Activated CD4-positive, alpha-beta T cell treated with anti-CD3 and anti-CD28 coated beads, Interleukin-10, Interleukin-2, amounts not matched to agents 100 ng/mL and 50 ng/mL, durations not matched to agents 16 hours and 8 hours (primary cell): Measurements from ENCODE around the gene TSPEAR.

Source experiments
- DNase-seq: peaks from one replicate; pipeline ENCODE4 v3.0.0-alpha.2; 2020

The TSPEAR gene

DNA sequence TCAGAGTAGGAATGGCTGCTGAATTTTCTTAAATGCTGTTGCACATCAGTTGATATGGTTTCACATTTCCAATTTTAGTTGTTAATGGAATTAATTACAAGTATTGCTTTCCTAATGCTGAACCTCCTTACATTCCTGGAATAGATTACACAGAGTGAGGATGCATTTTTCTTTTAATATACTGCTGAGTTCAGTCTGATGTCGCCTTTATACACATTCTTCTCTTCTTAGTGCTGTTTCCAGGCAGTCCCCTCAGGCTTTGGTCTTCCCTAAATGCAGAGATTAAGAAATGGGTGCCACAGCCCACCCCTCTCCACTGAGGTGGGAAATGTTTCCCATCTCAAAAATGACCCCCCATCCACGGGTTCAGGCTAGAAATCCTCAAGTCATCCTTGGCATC, 6.7 kb upstream of the TSPEAR start:
- DNase-seq = no peak

- DNase-seq = no peak
Observed at GRCh38 chr21:44716984-44717383, 5.6 kb upstream of the TSPEAR start.

DNA sequence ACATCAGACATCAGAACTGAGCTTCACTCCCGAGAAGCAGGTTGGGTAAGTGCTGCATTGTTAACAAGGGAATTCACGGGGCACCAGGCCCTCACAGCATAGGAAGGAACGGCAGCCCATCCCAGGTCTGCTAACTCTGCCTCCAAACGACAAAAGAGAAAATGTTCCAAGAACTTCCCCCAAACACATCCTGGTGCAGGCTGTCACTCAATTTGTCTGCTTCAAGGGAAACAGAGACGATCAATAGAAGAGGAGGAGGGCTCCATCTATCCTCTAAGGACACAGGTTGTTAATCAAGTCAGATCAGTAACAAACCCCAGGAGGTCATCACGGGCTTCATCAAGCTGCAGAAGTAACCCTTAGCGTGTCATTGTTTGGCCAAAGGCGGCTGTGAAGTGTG, 3.5 kb upstream of the TSPEAR start:
- DNase-seq = no peak

DNA sequence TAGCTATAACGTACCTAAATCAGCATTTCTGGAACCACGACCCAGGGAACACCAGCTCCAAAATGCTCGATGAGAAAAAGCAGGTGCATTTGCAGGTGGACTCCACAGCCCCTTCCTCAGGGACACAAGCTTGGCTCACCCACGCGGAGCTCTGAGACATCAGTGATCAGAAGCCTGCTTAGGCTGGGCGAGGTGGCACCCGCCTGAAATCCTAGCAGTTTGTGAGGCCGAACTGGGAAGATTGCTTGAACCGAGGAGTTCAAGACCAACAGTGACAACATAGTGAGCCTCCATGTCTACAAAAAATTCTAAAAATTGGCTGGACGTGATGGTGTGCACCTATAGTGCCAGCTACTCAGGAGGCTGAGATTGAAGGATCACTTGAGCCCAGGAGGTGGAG, 2.5 kb upstream of the TSPEAR start:
- DNase-seq = no peak

DNA sequence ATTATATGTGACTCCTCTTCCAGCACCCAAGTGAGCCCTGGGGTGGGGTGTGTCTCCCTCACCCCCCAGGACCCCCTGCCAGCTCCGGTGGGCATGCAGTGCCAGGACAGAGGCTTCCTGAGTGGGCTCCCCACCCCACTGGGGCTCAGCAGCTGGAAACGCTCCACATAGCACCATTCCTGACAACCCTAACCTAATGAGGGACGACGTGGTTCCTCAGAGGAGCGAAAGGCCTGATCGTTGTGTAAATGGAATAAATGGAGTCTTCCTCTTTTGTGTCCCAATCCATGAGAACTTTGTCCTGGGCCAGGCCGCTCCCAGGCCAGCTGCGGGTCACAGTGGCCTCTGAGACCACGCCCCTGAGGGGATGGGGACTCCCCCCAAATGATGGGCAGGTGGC, 1.8 kb upstream of the TSPEAR start:
- DNase-seq = no peak

DNA sequence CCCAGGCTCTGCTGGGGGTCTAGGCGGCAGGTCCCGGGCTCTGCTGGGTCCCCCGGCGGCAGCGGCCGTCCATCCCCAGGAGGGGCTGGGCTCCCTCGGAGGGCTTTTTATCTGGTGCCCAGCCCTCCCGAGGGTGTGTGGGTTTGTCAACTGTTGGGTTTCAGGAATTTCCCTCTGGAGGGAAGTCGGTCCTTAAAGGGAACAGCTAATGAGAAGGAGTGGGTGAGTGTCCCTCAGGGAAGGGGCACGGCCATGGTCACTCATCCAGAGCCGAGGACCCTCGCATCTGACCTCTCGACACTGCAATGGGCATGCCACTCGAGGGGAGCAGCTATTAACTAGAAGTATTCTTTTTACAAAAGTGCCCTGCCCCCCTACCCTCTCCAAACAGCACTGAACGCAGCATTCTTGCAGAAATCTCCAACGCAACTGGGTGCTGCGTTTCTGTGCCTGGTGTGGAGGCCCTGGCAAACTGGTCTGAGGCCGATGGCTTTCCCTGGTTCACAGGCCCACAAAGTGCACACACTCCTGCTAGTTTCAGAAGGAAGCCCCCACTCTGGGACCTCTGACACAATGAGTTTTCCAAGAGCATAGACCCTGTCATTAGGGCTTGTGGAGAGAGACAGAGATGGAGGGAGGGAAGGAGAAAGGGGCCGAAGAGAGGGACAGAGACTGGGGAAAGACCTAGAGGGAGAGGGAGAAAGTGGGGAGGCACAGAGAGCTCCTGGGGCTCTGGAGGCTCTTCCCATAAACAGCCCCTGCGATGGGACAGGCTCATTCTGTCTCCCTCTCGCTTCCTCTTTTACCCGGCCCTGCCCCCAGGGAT, 1.0 kb upstream of the TSPEAR start:
- DNase-seq = no peak

DNA sequence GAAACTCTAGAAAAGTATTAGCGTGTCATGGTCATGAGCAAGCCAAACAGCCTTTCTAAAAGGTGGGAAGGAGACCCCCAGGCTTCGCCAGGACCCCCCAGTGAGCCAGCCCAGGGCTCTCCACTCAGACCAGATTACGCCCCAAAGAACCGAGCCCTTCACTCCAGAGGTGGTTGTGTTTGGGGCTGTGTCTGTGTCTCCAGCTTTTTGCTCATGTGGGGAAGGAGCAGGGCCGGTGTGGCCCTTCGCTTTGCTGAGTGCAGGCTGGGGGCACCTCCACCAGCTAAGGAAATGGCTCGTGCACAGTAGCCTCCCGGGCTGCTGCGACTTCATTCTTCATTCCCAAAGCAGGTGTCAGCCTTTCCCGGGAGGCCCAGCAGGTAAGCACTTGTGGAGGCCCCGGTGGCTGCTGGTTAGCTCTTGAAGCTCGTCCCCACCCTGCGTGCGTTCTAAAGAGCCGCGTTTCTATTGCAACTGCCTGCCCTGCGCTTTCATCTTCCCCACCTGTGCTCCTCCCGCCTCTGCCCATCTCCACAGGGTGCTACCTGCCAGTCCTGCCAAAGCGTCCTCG, 531 bp downstream of the TSPEAR start:
- DNase-seq = no peak

DNA sequence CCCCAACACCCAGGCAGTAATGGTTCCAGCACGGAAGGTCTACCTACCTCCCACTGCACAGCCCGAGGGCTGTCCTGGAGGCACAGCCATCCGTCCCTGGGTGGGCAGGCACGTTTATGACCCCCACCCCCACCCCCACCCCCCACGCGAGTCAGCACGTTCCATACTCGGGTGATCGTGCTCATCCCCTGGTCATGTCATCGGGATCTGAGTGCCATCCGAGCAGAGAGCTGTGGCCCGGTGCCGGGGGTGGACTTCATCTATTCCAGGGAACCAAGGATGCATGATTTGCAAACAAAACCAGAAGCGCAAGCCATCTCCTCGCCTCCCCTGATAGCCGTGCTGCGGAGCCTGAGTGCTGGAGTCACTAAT, 1.1 kb downstream of the TSPEAR start:
- DNase-seq = no peak

- DNase-seq = no peak
Observed at GRCh38 chr21:44709426-44710293, 1.7 kb downstream of the TSPEAR start.

DNA sequence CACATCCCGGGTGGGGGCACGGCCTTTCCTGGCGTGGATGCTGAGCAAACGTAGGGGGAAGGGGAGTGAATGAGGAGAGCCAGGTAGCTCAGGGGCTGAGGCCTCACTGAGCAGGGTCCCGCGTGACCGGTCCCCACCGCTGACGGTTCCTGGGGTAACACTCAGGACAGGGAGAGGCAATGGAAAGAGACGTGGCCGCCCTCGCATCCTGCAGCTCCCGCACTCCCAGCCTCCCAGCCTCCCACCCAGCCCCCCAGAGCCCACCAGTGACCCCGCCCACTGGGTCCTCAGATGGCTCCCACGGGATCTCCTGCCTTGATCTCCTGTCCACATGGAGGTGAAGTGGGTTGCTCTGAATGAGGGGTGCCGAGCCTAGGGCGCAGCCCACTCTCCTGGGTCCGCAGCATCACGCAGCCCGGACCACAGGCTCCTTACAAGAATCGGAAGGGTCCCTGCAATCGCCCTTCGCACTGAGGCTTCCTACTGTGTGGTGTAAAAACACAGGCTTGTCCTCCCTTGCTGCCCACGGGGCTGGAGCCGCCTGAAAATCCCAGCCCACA, 2.4 kb downstream of the TSPEAR start:
- no peak for DNase-seq

- no peak for DNase-seq
Observed at GRCh38 chr21:44708213-44708865, 3.0 kb downstream of the TSPEAR start.

DNA sequence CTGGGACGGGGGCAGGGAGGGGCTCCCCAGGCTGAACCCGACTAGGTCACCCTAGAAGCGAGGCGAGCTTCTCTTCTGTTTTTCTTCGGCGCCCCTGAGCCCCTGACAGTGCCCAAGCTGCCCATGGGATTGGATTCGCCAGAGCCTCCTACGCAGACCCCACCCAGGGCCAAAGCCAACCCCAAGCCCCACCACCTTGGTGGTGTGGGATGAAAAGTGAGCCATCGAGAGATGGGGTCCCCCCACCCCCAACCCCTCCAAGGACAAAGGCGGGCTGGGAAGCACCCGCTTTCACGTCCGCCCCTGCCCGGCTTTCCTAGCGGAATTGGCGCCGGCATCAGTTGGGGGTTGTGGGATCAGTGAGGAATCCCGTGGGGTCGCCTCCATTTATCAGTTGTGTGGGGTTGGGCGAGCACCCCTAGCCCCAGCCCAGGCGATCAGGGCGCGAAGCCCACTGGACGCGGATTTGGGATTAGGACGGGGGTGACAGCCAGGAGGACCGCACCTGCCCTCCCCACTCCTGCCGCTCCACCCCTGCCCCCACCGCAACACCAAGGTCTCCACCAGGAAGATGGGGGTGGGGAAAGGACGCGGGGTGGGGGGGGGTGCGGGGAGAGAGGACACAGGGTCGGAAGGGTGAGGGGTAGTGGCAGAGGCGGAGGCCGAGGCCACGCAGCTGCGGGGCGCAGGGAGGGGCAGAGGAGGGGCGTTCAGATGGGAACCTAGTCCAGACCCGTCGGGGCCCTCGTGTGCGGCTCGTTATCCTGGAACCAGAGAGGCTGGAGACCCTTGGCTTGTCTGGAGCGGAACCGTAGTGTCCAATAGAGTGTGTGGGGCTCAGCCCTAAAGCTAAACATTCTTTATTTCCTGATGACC, 4.4 kb downstream of the TSPEAR start:
- DNase-seq = no peak

DNA sequence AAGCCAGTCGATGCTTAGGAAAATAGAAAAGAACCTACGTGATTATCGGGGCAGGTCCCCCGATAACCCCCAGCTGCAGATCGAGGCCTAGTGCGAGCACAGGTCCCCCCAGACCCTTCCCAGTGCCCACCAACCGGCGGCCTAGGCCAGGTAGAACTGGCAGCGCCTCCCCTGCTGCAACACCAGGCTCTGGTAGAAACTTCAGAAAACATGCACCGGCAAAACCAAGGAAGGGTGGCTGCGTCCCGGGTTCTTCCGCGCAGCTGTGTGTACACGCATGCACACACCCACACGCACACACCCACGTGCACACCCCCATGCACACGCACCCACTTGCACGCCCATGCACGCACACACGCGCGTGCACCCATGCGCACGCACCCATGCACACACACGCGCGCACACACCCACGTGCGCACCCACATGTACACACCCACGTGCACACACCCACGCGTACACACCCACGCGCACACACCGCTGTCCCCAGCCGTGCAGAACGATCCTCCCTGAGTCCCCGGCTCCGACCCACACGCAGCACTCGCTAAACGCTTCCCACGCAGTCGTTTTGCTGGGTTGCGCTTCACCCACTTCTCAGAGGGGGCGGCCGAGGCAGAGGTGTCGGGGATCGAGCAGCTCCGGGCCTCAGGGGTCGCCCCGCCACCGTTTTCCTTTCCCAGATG, 5.2 kb downstream of the TSPEAR start:
- DNase-seq = no peak

DNA sequence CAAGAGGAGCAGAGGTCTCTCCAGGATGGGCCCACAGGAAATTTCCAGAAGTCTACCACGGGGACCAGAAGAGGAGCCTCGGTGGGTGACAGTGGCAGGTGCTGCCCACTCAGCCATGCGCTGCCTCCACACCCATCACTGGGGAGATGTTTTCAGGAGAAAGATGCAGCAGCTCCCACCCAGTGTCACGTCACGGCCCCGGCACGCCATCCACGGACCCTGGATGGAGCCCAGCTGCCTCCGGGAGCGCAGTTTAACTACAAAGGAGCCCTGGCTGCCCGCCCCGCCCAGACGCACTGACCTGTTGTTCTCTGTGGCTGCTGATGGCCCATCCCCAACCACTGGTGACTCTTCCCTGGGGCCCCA, 6.8 kb downstream of the TSPEAR start:
- no peak for DNase-seq

GRCh38 chr21:44703731-44704635, 7.4 kb downstream of the TSPEAR start:
- no peak for DNase-seq

DNA sequence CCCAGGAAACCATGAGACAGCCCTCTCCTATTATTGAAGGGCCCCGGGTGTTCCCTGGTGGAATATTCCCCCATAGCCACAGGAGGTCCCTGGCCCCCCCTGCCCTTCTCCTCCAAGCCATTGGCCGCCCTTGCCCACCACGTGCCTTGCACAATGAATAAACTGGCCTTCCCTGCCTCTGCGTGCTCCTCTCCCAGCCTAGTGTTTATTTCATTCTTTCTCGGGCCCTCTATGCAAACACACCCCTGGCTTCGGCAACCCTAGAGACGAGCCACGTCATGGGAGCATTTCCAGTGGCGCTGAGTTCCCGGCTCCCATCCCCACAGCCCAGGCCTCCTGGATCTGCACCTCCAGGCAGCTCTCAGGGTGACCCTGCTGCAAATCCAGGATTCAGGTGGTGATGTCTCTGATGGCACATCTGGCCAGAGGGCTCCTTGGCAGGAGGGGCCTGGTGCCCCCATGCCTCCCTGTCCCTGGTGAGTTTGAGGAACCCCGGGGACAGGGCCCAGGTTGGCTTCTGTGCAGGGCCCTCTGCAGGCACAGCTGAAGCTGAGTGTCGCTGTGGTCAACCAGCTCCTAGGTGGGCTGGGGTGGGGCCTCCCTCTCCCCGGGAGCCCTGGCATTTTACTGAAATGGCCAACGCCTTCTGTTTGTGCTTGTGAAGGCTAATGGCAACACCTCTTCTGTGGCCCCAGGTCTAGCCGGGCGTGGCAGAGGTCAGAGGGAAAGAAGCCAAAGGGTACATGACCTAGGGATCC, 8.2 kb downstream of the TSPEAR start:
- DNase-seq = no peak

DNA sequence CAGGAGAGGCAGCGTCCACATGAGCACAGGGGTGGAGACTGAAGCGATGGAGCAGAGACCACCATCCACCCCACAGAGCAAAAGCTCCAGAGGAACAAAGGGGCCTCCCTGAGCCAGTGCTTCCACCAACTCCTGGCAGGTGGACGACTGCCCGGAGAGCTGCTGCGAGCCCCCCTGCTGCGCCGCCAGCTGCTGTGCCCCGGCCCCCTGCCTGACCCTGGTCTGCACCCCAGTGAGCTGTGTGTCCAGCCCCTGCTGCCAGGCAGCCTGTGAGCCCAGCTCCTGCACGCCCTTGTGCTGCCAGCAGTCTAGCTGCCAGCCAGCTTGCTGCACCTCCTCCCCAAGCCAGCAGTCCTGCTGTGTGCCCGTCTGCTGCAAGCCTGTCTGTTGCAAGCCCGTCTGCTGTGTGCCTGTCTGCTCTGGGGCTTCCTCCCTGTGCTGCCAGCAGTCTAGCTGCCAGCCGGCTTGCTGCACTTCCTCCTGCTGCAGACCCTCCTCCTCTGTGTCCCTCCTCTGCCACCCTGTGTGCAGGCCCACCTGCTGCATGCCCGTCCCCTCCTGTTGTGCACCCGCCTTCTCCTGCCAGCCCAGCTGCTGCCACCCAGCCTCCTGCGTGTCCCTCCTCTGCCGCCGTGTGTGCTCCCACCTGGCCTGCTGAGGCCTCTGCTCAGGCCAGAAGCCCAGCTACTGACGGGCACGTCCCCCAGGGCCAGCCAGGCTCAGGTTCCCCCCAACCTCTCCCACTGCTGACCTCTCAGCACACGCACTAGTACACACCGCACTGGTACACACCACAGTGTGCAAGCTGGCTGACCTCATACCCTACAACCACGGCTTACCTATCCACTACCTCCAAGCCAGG, 9.0 kb downstream of the TSPEAR start:
- DNase-seq = no peak

DNA sequence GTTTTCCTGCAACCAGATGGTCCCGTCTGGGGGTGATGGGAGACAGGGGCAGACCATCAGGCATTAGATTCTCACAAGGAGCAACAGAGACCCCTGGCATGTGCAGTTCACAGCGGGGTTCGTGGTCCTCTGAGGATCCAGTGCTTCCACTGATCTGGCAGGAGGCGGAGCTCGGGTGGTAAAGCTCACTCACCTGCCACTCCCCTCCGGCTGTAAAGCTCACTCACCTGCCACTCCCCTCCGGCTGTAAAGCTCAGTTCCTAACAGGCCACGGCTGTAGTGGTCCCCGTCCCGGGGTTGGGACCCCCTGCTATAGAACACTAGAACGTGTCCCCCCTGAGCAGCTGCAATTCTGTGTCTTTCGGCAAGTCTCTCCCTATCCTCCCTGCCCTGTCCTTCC, 9.8 kb downstream of the TSPEAR start:
- no peak for DNase-seq

GRCh38 chr21:44701023-44701400, 10.4 kb downstream of the TSPEAR start:
- no peak for DNase-seq
